Measurements from ENCODE around the gene SDHAF3.

Gene SDHAF3

DNA sequence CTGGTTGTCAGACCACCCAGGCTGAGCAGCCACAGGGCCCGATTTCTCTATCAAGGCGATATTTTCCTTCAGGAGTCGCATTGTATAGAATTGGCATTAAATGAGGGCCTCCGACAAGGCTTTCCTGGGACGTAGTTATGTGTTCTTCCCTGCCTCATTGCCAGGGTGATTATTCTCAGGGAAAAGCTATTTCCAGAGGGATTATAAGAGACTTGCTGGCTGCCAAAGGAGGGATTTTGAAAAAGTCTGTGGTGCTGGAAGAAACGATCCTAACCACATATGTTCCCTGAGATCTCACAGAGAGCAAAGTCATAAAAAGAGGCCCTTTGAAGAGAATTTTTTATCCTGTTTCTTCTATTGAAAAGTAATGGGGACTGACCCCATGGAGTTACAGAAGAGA is 27.7 kb upstream of the SDHAF3 start:
- TF ChIP-seq, protein P1, sequence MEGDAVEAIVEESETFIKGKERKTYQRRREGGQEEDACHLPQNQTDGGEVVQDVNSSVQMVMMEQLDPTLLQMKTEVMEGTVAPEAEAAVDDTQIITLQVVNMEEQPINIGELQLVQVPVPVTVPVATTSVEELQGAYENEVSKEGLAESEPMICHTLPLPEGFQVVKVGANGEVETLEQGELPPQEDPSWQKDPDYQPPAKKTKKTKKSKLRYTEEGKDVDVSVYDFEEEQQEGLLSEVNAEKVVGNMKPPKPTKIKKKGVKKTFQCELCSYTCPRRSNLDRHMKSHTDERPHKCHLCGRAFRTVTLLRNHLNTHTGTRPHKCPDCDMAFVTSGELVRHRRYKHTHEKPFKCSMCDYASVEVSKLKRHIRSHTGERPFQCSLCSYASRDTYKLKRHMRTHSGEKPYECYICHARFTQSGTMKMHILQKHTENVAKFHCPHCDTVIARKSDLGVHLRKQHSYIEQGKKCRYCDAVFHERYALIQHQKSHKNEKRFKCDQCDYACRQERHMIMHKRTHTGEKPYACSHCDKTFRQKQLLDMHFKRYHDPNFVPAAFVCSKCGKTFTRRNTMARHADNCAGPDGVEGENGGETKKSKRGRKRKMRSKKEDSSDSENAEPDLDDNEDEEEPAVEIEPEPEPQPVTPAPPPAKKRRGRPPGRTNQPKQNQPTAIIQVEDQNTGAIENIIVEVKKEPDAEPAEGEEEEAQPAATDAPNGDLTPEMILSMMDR (IDR thresholded peaks at IDR 0.05; ENCODE audit: low read depth, low read length), result no peak
- DNase-seq (ENCODE audit: extremely low read depth, low read depth), result no peak

GRCh38 chr7:97090761-97091353 is 26.6 kb upstream of the SDHAF3 start:
- TF ChIP-seq, protein P1 (IDR thresholded peaks at IDR 0.05; ENCODE audit: low read depth, low read length), result no peak
- no peak for DNase-seq (ENCODE audit: extremely low read depth, low read depth)

GRCh38 chr7:97094284-97094930 is 23.1 kb upstream of the SDHAF3 start:
- TF ChIP-seq, protein P1 (IDR thresholded peaks at IDR 0.05; ENCODE audit: low read depth, low read length), result no peak
- DNase-seq (ENCODE audit: extremely low read depth, low read depth), result no peak

DNA sequence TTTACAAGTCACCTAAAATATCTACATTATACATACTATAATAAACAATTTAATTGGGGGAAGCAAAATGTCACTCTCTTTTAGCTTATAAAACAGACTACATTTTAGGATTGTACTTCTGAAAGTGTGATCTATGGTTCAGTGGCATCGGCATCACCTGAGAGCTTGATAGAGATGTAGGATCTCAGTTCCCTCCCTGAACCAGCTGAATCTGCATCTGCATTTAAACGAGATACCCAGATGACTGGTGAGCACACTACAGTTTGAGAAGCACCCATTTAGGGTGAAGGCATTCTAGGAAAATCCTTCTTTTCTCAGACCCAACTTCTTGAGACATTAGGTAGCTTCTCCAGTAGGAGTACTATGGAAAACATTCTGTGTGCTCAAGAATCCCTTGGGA is 21.5 kb upstream of the SDHAF3 start:
- TF ChIP-seq, protein P1 (IDR thresholded peaks at IDR 0.05; ENCODE audit: low read depth, low read length), result no peak
- no peak for DNase-seq (ENCODE audit: extremely low read depth, low read depth)

DNA sequence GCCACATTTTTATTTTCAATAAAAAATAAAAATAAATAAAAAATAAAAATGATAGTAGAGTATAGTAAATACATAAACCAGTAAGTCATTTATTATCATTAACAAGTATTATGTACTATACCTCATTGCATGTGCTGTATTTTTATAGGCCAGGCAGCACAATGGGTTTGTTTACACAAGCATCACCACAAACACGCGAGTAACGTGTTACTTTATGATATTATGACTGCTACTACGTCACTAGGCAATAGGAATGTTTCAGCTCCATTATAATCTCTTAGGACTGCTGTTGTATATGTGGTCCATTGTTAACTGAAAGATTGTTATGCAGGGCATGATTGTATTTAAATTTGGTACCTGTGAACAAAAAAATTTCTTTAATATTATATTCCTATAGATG is 20.8 kb upstream of the SDHAF3 start:
- DNase-seq (ENCODE audit: extremely low read depth, low read depth), result no peak
- TF ChIP-seq, protein P1 (IDR thresholded peaks at IDR 0.05; ENCODE audit: low read depth, low read length), result no peak

DNA sequence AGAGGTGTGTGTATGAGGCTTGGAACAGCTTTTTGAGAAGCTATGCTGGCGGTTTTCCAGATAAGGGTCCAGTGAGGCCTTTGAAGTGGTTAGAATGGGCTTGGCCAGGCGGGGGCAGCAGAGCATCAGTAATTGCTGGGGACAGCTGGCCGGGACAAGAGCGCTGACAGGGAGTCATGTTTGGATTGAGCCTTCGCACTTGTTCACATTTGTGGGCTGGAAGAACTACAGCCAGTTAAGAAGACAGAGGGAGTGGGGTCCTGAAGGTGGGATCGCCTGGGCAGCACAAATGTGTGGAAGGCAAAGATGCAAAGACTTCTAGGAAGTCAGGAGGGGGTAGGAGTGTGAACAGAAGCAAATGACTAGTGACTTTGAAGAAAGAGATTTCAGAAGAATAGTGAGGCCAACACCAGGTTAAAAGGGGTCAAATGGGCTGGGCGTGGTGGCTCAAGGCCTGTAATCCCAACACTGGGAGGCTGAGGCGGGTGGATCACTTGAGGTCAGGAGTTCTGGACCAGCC is 12.7 kb upstream of the SDHAF3 start:
- peak; percentile 28 for DNase-seq (ENCODE audit: extremely low read depth, low read depth)
- TF ChIP-seq, protein P1 (IDR thresholded peaks at IDR 0.05; ENCODE audit: low read depth, low read length), result peak; percentile 74

DNA sequence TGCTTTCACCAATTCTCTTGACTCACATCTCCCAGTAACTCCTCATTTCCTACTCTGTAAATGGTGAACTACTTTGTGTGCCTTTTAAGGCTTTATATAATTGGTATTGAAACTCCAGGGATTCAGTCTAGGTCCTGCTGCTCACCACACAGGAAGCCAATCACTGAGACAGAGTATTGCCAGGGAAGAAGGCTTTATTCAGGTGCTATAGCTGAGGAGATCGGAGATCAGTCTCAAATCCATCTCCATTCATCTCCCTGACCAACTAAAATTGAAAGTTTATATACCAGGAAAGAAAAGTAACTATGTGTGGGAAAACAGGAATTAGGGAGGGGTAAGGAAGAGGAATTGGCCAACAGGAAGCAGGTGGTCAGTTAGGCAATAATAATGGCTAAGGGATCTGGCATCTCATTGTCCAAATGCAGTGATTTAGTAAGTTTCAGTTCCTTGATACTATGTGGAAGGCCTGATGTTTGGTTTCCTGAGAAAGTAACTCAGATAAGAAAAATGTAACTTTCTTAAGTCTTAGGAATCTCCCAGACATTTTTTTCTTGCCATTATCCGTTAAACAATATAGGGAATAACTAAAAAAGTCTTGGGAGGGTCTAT is 10.2 kb upstream of the SDHAF3 start:
- DNase-seq (ENCODE audit: extremely low read depth, low read depth), result no peak
- TF ChIP-seq, protein P1 (IDR thresholded peaks at IDR 0.05; ENCODE audit: low read depth, low read length), result no peak
